HG02678 (cell line): ENCODE measurements around the gene FH.

Source experiments
- ATAC-seq: cut with Tn5 transposase; IDR thresholded peaks from one replicate; pipeline ENCODE4 v1.9.1; 2021; ENCODE audit warnings: mild to moderate bottlenecking, moderate library complexity; ENCODE audit not compliant: unreplicated experiment

The FH gene

DNA sequence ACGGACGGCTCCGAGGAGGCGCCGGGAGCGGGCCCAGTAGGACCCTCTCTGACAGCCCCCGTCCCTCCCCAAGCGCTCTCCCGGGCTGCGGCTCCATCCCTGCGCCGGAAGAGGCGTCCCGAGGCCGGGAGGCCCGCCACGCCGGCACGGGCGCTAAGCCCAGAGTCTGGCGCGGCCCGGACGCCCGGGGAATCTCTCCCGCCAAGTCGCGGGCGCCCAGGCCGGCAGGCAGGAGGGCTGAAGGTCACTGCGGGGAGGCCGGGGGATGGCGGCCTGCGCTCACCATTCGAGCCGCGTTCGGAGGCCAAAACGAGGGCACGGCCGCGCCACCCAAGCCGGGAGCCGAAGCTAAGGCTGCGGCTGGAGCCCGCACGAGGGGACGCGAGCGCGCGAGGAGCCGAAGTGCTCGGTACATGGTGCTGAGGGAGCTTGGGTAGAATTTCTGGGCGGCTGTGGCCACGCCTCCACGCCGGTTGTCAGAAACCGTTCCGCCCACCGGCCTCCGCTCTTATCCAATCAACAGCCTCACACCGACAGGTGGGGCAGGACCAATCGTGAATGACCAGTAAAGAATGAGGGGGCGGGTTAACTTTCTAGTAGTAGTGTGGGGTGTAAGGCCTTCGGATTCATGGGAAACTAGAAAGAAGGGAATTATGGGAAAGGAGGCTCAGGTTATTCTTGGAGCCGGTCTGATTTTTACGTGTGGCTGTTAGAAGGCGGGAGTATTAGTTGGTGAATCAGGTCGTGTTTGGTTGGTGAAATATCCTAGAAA, at the start of gene FH:
TSS of gene FH (minus strand) at position 448 of the 772 bp plus-strand sequence. CDS start at position 415, 33 bp downstream.
- peak; percentile 95 for ATAC-seq

DNA sequence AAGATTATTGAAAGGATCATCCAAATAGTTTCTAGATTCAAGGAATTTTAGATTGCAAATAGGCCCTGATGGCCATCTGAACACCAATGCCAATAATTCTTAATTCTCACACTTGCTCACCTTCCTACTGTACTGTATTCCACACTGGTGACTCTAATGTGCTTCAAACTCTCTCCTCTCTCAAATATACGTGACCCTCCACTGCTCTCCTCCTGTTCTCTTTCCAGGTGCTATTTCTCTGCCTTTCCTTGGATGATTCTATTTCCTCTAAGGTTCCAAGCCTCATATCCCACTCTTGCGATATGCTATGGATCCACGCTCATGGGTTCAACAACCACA, 41.3 kb upstream of the FH start:
- no peak for ATAC-seq

DNA sequence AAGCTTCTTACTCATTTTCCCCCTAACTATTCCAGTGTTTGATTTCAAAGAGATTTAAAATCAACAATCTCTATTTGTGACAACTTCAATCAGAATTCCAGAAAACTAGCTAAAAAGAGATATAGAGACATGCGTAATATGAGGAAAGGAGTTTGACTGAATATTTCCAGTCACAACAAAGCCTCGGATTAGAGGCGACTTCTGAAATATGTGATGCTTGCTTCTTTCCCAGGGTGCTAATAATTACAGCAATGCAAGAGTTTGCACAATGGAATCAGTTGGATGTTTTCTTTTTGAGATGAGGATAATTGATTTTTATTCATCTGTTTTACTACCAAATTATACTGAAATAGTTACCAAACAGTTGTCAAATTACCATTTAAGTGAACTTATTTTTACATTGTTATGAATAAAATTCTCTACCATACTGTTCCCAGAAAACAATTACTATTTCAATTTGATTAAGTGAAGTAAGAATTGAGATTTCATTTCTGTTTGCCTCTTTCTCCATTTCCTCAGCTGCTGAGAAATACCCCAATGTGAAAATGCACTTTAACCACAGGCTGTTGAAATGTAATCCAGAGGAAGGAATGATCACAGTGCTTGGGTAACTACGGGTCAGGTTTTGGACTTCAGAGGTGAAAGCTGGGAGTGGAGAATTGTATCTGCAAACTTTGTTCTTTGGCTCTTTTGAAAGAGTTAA, 40.7 kb upstream of the FH start:
- no peak for ATAC-seq

DNA sequence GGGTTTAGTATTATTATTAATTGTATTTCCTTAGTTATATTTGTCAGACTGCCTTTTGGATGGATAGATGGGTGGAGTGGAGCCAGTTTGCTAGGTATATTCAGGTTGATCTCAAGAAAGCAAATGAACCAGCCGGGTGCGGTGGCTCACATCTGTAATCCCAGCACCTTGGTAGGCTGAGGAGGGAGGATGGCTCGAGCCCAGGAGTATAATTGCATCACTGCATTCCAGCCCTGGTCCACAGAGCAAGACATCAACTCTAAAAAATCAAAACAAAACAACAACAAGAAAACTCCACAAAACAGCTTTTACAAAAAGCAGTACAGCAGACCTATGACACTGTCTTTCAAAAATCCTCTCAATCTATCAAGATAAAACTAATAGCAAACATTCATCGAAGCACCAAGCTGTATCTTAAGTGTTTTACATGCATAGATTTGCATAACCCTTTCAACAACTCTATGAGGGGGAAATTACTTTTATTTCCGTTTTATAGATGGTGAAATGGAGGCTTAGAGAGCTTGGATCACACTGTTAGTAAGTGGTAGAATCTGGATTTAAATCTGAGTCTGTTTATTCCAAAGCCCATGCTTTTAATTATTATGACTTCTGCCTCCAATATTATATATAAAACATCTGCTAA, 38.1 kb upstream of the FH start:
- ATAC-seq: no peak

DNA sequence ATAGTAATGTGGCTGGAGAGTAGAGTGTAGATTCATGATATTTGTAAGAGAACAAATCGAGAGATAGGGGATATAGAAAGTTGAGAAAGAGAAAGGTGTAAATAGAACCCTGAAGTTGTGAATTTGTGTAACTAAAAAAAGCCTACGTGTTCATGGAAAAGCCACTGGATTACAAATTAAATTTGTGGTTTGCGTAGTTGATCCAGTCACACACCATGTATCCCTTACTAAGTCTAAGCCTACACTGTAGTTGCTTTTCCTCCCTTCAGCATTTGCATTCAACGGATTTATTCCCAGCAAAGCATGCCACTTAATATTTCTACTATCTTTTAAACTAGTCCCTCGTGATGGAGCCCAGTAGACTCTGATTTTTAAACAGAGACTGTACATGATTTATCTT, 37.5 kb upstream of the FH start:
- ATAC-seq: no peak

DNA sequence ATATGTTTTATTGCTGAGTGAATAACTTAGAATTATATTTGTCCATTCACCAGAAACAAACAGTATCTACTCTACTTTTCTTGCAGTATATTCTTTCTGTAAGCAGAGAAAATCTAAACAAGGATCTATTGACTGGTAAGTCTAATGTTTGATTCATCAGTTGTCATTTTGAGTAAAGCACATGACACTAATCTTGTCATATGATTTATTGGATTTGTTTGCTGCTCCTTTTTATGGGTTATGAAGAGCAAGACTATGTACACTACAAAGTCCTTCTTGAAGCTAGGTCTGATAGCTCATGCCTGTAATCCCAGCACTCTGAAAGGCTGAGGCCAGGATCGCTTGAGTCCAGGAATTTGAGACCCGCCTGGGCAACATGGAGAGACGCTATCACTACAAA, 36.0 kb upstream of the FH start:
- no peak for ATAC-seq

DNA sequence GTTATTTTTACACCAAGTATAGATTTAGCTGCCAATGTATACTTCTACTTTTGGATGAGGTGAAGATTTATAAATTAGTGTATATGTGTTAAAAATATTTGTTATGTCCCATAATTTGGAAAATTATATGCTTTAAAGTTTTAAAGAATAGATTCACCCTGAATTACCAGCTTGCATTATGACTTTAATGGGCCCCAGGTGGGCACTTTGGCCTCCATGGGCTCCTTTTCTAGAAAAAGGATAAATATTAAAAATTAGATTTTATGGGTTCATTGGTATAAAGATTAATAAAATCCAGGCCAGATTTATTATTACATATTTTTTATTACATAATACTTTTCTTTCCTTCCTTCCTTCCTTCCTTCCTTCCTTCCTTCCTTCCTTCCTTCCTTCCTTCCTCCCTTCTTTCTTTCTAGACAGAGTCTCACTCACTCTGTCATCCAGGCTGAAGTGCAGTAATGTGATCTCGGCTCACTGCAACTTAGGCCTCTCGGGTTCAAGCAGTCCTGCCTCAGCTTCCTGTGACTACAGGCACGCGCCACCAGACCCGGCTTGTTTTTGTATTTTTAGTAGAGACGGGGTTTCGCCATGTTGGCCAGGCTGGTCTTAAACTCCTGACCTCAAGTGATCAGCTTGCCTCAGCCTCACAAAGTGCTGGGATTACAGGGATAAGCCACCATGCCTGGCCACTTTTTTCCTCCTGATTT, 34.5 kb upstream of the FH start:
- no peak for ATAC-seq

DNA sequence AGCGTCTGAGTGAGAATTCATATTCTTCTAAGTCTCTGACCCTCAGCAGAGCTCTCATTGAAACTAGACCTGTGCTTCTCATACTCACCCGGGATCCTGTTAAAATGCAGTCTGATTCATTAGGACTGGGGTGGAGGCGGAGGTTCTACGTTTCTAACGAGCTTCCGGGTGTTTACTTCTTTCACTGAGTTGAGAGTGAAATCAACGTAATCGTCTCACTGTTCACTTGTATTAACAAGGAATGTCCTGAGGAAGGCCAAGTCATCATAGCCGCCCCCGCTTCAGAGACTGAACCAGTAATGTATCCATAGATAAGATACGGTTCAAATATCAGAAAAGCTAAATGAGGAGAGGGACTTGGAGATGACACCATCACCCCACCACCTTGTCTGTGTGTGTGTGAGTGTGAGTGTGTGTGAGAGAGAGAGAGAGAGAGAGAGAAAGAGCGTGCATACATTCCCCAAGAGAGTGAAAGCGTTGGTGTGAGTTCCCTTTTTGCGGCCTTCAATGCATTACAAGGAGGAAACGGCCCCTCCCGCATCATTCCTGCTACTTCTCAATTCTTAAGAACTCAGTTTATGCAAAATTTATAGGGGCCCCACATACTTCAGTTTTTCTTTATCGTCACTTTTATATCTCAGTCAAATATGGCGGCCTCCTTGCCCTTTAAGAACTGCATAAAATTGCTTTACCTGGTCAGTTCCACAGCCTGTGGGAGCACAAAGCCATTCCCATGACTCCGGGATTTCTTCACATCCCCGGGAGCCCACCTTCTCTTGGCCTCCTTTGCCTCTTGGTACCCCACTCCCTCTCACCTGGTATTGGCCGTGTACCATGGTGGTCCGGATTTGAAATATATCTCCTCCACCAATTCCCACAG, 32.4 kb upstream of the FH start:
- peak; percentile 83 for ATAC-seq

DNA sequence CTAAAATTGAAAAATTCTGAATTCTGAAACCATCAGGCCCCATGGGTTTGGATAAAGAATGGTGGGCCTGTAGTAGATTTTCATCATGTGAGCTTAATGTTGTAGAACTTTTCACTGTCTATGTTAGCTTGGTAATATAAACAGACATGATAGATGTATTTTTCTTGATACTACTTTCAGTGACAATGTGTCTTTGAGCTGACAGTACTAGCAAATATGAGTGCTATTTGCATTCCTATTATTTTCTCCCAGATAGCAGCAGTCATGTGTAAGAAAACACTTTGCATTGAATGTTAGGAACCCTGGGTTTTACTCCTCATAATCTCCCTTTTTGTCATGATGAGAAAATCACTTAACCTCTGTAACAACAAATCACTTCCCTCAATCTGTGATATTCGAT, 30.8 kb upstream of the FH start:
- no peak for ATAC-seq

DNA sequence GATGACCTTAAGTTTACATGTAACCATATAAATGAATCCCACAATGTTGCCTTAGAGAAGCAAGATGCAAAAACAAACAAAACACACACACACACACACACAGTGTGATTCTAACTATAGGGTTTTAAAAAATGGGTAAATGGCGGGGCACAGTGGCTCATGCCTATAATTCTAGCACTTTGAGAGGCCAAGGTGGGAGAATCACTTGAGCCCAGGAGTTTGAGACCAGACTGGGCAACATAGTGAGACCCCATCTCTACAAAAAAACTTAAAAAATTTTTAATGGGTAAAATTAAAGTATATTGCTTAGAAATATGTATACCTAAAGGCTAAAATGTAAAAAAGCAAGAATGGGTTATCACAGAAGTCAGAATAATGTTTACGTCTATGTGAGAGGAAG, 28.5 kb upstream of the FH start:
- ATAC-seq: no peak

DNA sequence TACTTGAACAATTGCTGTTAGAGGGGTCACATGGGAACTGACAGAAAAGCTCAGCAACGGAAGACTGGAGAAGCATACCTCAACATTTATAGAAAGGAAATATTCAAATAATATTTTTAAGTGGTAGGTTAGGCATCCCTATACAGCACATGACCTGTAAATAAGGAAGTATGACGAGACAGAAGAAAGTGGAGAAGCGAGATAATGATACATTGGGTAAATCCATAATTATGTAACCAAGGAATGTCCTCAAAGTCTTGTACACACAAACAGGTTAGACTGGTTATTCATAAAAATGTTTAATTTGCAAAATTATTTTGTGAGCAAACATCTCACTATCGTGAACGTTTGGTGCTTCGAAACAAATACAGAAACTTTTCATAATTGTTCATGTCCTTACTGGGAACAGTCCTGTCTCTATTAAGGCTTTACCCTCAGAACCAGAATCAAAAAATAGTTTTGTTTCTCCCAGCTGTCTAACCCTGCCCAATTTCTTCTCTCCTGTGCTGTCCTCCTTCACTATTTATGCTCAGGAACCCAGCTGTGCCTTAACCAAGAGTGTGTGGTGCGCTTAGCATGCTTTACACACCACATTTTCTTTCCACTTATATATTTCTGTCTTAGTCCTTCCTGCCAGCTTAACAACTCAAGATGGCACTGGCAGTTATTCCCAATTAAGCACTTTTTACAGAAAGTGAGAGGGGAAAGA, 22.8 kb upstream of the FH start:
- no peak for ATAC-seq

DNA sequence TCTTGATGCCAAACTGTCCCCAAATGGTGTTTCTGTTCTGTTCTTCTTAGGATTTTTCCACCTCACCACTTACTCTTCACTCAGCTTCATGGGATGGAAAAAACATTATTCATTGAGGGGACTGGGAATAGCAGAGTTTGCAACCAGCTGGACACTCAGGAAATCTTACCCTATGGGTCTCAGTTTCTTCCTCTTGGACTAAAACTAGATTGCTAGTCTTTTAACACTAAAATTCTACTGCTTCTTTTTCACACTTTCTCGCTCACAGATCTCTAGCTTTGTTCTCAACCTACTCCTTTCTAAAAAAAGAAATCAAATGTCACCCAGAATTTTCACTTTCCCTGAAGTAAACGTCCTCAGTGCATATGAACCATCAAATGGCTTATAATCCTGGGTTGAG, 17.4 kb upstream of the FH start:
- ATAC-seq: no peak

DNA sequence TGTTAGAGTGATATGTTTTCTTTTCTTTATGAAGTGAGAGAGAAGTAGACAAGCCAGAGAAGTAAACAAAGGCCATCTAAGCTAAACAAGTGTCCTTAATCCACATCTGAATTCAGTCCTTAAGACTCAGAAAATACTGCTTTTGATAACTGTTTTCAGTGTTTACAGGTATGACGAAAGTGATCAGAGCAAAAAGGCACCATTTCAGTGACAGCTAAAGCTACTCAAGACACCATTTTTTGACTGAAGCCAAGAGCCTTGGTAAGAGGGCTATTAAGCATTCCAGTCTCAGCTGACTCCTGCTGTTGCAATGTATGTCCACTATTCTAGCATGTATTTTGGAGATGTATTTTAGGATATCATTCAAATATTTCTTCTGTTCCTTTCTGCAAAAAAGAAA, 16.7 kb upstream of the FH start:
- no peak for ATAC-seq

DNA sequence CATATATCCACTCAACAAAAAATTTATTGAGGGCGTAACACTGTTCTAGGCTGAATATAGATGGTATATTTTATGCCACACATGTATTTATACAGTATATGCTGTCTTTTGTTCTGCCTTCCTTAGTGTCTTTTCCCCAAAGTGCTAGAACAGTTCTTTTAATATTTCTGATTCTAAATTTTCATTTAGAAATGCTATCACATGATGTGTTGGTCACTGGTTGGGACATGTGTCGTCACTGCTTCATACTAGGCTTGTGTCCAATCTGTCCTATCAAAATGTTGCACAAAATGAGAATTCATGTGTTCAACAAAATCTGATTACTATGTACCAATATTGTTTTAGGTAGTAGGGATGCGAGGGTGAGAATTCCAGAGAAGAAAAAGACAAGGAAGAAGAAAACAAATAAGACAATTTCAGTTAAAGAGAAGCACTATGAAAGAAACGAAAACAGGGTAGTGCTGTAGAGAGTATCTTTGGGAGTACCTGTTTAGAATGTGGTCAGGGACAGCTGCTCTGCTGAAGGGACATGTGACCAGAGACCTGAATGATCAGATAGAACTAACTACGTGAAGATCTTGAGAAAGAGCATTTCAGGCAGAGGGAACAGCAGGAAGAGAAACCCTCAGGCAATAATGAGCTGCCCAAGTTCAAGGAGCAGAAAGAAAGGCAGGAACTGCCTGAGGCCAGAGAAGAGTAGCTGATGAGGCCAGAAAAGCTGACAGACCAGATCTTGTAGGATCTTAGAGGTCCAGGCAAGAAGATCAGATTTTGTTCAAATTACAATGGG, 14.0 kb upstream of the FH start:
- ATAC-seq: peak; percentile 50

DNA sequence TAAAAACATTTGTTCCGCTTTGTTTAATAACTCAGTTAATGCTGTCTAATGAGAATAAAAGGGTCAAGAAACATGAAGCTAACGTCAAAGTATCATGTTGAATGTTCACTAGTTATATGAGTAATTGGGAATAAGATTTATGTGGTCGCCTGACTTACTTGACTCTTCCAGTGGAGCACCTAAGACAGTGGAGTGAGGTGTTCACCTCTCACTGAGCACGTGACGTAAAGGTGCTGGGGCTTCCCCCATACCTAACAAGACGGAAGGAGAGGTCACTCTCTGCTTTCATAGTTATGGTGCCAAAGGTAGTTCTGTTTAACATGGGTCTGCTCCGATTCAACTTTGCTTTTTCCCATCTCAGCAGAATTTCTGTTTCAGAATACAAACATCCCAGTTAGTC, 13.3 kb upstream of the FH start:
- ATAC-seq: peak; percentile 56

DNA sequence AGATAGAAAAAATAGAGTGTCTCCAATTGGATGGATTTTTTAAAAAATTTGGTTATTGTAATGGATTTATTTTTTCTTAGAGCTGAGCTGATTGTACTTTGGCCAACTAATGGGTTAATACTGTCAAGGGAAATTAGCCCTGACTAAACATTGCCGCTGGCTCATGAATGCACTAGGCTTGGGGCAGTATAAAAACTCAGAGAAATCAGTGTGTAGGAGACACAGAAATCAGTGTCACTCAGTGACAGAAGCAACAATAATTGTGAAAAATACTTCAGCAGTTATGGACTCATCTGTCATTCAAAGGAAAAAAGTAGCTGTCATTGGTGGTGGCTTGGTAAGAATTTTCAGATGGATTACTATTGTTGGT, 12.6 kb upstream of the FH start, which contains the start of gene KMO:
TSS of gene KMO (plus strand) at position 217 of the 370 bp plus-strand sequence. CDS start at position 284, 67 bp downstream.
- ATAC-seq: peak; percentile 30

DNA sequence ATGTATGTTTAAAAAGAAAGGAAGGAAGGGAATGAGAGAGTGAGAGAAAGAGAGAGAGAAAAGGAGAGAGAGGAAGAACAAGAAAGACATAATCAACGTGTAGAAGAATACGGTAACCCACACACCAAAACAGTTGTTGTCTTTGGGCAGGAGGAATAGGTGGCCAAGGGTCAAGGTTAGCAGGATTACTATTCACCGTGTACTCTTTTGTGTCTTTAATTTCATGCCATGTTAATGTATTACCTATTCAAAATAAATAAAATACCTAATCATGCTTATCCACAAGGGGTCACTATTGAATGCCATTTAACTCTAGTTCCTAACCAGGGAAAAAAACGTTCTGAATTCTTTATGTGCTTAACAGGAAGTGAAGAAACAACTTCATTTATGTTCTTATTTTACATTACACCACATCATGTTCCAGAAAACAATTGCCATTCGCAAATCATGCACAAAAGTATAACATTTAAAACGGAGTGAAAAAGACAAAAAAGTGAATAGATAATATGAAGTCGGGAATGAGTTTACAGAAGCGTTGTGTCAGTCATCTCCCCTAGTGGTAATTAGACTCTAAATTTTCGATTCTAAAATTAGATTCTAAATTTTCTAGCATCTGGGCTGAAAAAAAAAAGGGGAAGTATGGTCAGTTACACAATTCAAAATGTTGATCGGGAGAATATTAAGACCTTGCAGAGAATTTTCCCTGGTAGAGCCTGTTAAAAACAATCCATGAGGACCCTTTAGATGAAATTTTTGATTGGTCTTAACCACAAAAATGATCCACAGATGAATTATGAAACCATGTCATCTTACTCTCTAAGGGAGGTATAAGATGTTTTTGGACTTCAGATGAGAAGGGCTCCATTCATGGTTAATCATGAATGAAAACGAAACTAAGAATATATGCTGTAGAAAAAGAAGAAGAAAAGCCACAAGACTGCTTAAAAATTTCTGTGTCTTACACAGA, 11.9 kb upstream of the FH start:
- ATAC-seq: peak; percentile 62

DNA sequence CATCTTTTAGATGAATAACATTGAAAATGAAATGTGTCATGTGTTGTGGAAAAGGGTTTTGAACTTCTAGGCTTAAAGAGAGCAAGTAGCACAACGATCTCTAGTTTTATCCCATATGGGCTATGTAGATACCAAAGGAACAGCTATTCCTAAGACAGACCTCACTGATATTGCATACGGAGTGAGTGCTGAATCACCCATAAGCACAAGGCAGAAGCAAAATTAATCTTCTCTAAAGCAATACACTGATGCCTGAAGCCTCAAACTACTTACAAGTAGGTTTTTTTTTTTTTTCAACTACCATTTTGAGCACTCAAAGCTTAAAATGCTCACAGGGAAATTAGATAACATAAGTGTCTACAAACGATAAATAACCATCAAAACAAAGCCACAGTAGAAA, 7.6 kb upstream of the FH start:
- ATAC-seq: no peak
